HEK293 (cell line): ENCODE measurements around the gene TPRN.
A peak's percentile ranks its signal among the peaks of the same experiment; 100 is the strongest.

Source experiments
- CTCF ChIA-PET: fragments of 350-600 bp; formaldehyde crosslinking; extraction: SDS; loops from one replicate; lab custom pipeline; 2021; ENCODE audit warnings: antibody characterized with exemption; lab: Yijun Ruan, JAX
- POLR2A ChIA-PET: fragments of 300-600 bp; formaldehyde crosslinking; extraction: SDS; loops from one replicate; lab custom pipeline; 2020; ENCODE audit warnings: antibody characterized with exemption, inconsistent platforms; lab: Yijun Ruan, JAX
- H3K27ac ChIP-seq: fragments of 200-500 bp; sonication (Bioruptor generic); 2 replicates; pipeline ENCODE4 v1.5.1; 2014; ENCODE audit warnings: low read depth, low read length, control low read depth, inconsistent platforms; ENCODE audit errors: extremely low read depth
- H3K36me3 ChIP-seq, 2 experiments: fragments of 200-500 bp in 1 of 2; sonication (Bioruptor generic) in 1 of 2; 1 replicate in 1 of 2; 2 replicates in 1 of 2; pipeline ENCODE4 v1.5.1; 2014 to 2017; ENCODE audit warnings: inconsistent platforms in 2 of 2, low read length in 2 of 2; ENCODE audit not compliant: control insufficient read depth in 2 of 2, insufficient read depth in 1 of 2
- H3K4me1 ChIP-seq: fragments of 200-500 bp; sonication (Bioruptor generic); 2 replicates; pipeline ENCODE4 v1.5.1; 2014; ENCODE audit warnings: mild to moderate bottlenecking, low read length, inconsistent platforms; ENCODE audit not compliant: control insufficient read depth, insufficient read depth
- H3K4me3 ChIP-seq: 2 replicates; pipeline ENCODE4 v1.5.1; 2011; ENCODE audit warnings: low read depth, mild to moderate bottlenecking, control low read depth, low read length, moderate library complexity
- H3K9me3 ChIP-seq: fragments of 200-500 bp; sonication (Bioruptor generic); 2 replicates; pipeline ENCODE4 v1.5.1; 2014; ENCODE audit warnings: low read depth, low read length, inconsistent platforms; ENCODE audit not compliant: control insufficient read depth, insufficient read depth
- BCL11B ChIP-seq: fragments of 450-650 bp; formaldehyde crosslinking; IDR thresholded peaks from 2 replicates; pipeline ENCODE4 v1.5.1; 2016; ENCODE audit warnings: low read depth, missing biosample characterization, missing genetic modification characterization
- EGR2 ChIP-seq: fragments of 450-650 bp; formaldehyde crosslinking; IDR thresholded peaks from 2 replicates; pipeline ENCODE4 v1.5.1; 2016; ENCODE audit warnings: low read depth, missing biosample characterization, missing genetic modification characterization
- GLIS1 ChIP-seq: fragments of 450-650 bp; formaldehyde crosslinking; IDR thresholded peaks from 2 replicates; pipeline ENCODE4 v1.5.1; 2016; ENCODE audit warnings: missing biosample characterization, missing genetic modification characterization
- GLIS2 ChIP-seq: fragments of 450-650 bp; formaldehyde crosslinking; IDR thresholded peaks from 2 replicates; pipeline ENCODE4 v1.5.1; 2016; ENCODE audit warnings: missing biosample characterization, missing genetic modification characterization
- HOXA7 ChIP-seq: sonication (generic); formaldehyde crosslinking; IDR thresholded peaks from 2 replicates; pipeline ENCODE4 v1.8.1; 2022; ENCODE audit warnings: missing genetic modification reagents, borderline replicate concordance
- HOXC10 ChIP-seq: sonication (generic); formaldehyde crosslinking; IDR thresholded peaks from 2 replicates; pipeline ENCODE4 v1.8.1; 2023; ENCODE audit warnings: mild to moderate bottlenecking, missing genetic modification reagents
- KLF1 ChIP-seq: fragments of 450-650 bp; formaldehyde crosslinking; IDR thresholded peaks from 2 replicates; pipeline ENCODE4 v1.5.1; 2016; ENCODE audit warnings: missing biosample characterization, missing genetic modification characterization
- KLF7 ChIP-seq: fragments of 450-650 bp; formaldehyde crosslinking; IDR thresholded peaks from 2 replicates; pipeline ENCODE4 v1.5.1; 2016; ENCODE audit warnings: missing biosample characterization, missing genetic modification characterization, borderline replicate concordance
- KLF8 ChIP-seq: fragments of 450-650 bp; formaldehyde crosslinking; IDR thresholded peaks from 2 replicates; pipeline ENCODE4 v1.5.1; 2016; ENCODE audit warnings: missing biosample characterization, missing genetic modification characterization
- MZF1 ChIP-seq: fragments of 450-650 bp; formaldehyde crosslinking; IDR thresholded peaks from 2 replicates; pipeline ENCODE4 v1.5.1; 2017; ENCODE audit warnings: missing biosample characterization, missing genetic modification characterization, borderline replicate concordance
- OSR2 ChIP-seq: fragments of 450-650 bp; formaldehyde crosslinking; IDR thresholded peaks from 2 replicates; pipeline ENCODE4 v1.5.1; 2016; ENCODE audit warnings: missing biosample characterization, missing genetic modification characterization
- SP2 ChIP-seq: fragments of 450-650 bp; formaldehyde crosslinking; IDR thresholded peaks from 2 replicates; pipeline ENCODE4 v1.5.1; 2016; ENCODE audit warnings: missing biosample characterization, missing genetic modification characterization
- SP3 ChIP-seq: fragments of 450-650 bp; formaldehyde crosslinking; IDR thresholded peaks from 2 replicates; pipeline ENCODE4 v1.5.1; 2016; ENCODE audit warnings: missing biosample characterization, missing genetic modification characterization
- WT1 ChIP-seq: fragments of 450-650 bp; formaldehyde crosslinking; IDR thresholded peaks from 2 replicates; pipeline ENCODE4 v1.5.1; 2016; ENCODE audit warnings: missing biosample characterization, missing genetic modification characterization
- ZFHX2 ChIP-seq: fragments of 450-650 bp; formaldehyde crosslinking; conservative IDR thresholded peaks from 2 replicates; pipeline ENCODE4 v1.5.1; 2016; ENCODE audit warnings: missing biosample characterization, missing genetic modification characterization
- ZFP69B ChIP-seq: fragments of 450-650 bp; formaldehyde crosslinking; IDR thresholded peaks from 2 replicates; pipeline ENCODE4 v1.5.1; 2016; ENCODE audit warnings: missing biosample characterization, missing genetic modification characterization
- ZIC2 ChIP-seq: fragments of 450-650 bp; formaldehyde crosslinking; IDR thresholded peaks from 2 replicates; pipeline ENCODE4 v1.5.1; 2016; ENCODE audit warnings: missing biosample characterization, missing genetic modification characterization
- ZNF292 ChIP-seq: fragments of 450-650 bp; formaldehyde crosslinking; IDR thresholded peaks from 2 replicates; pipeline ENCODE4 v1.5.1; 2016; ENCODE audit warnings: low read depth, missing biosample characterization, missing genetic modification characterization, borderline replicate concordance
- ZNF341 ChIP-seq: fragments of 450-650 bp; formaldehyde crosslinking; IDR thresholded peaks from 2 replicates; pipeline ENCODE4; 2016; ENCODE audit warnings: low read depth, missing biosample characterization, missing genetic modification characterization
- ZNF391 ChIP-seq: fragments of 450-650 bp; formaldehyde crosslinking; IDR thresholded peaks from 2 replicates; pipeline ENCODE4 v1.5.1; 2016; ENCODE audit warnings: low read depth, missing biosample characterization, missing genetic modification characterization, borderline replicate concordance
- ZNF544 ChIP-seq: fragments of 450-650 bp; formaldehyde crosslinking; IDR thresholded peaks from 2 replicates; pipeline ENCODE4 v1.5.0; 2017; ENCODE audit warnings: missing biosample characterization, missing genetic modification characterization
- ZNF571 ChIP-seq: fragments of 450-650 bp; formaldehyde crosslinking; IDR thresholded peaks from 2 replicates; pipeline ENCODE4 v1.5.0; 2017; ENCODE audit warnings: missing biosample characterization, missing genetic modification characterization
- ZNF600 ChIP-seq: fragments of 450-650 bp; formaldehyde crosslinking; IDR thresholded peaks from 2 replicates; pipeline ENCODE4 v1.5.1; 2016; ENCODE audit warnings: missing biosample characterization, missing genetic modification characterization
- ZNF626 ChIP-seq: fragments of 450-650 bp; sonication (Bioruptor Pico); formaldehyde crosslinking; IDR thresholded peaks from 2 replicates; pipeline ENCODE4 v1.5.1; 2018; ENCODE audit warnings: missing biosample characterization, missing genetic modification characterization, inconsistent platforms
- ZNF629 ChIP-seq: fragments of 450-650 bp; formaldehyde crosslinking; IDR thresholded peaks from 2 replicates; pipeline ENCODE4 v1.5.1; 2017; ENCODE audit warnings: missing biosample characterization, missing genetic modification characterization
- TF ChIP-seq, protein P1 (sequence below): fragments of 450-650 bp; formaldehyde crosslinking; IDR thresholded peaks from 2 replicates; pipeline ENCODE4 v1.5.1; 2016; ENCODE audit warnings: missing biosample characterization, missing genetic modification characterization
- TF ChIP-seq, protein P2 (sequence below): fragments of 450-650 bp; formaldehyde crosslinking; IDR thresholded peaks from 2 replicates; pipeline ENCODE4 v1.5.1; 2017; ENCODE audit warnings: missing biosample characterization, missing genetic modification characterization
- TF ChIP-seq, protein P3 (sequence below): fragments of 450-650 bp; formaldehyde crosslinking; IDR thresholded peaks from 2 replicates; pipeline ENCODE4 v1.5.1; 2016; ENCODE audit warnings: missing biosample characterization, missing genetic modification characterization
- TF ChIP-seq, protein P4 (sequence below): fragments of 450-650 bp; formaldehyde crosslinking; IDR thresholded peaks from 2 replicates; pipeline ENCODE4 v1.5.1; 2016; ENCODE audit warnings: missing biosample characterization, missing genetic modification characterization

Gene TPRN

DNA sequence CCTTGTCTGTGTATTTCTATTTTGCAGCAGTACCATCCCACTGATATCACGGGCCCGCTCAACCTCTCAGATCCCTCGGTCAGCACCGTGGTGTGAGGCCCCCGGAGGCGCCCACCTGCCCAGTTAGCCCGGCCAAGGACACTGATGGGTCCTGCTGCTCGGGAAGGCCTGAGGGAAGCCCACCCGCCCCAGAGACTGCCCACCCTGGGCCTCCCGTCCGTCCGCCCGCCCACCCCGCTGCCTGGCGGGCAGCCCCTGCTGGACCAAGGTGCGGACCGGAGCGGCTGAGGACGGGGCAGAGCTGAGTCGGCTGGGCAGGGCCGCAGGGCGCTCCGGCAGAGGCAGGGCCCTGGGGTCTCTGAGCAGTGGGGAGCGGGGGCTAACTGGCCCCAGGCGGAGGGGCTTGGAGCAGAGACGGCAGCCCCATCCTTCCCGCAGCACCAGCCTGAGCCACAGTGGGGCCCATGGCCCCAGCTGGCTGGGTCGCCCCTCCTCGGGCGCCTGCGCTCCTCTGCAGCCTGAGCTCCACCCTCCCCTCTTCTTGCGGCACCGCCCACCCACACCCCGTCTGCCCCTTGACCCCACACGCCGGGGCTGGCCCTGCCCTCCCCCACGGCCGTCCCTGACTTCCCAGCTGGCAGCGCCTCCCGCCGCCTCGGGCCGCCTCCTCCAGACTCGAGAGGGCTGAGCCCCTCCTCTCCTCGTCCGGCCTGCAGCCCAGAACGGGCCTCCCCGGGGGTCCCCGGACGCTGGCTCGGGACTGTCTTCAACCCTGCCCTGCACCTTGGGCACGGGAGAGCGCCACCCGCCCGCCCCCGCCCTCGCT, 32.6 kb downstream of the TPRN start:
- Histone ChIP-seq H3K4me3 (no peak overlapping the region; the same call in 1 of the 2 replicates), H3K4me1 (no peaks in the 10 kb centered on the region; the same call in 1 of the 2 replicates), H3K36me3 (no peaks in the 10 kb centered on the region), H3K9me3 (no peaks in the 10 kb centered on the region), H3K27ac (no peak overlapping the region)
- ChIA-PET CTCF (interaction anchor here (1.6 kb wide), 1 partner anchor 22 kb away, joined by 4 read pairs; no protein-coding TSS in a partner anchor), POLR2A (interaction anchor here (0.6 to 7.4 kb wide), 8 partner anchors 8 to 89 kb away, joined by 3 to 53 read pairs (median 6); partner anchors contain the start of genes ANAPC2 and SSNA1)
- TF ChIP-seq ZFHX2 (tag by site-specific recombination): peak; percentile 89
- peak; percentile 47 for TF ChIP-seq BCL11B (tag by site-specific recombination)
- TF ChIP-seq HOXA7: no peak
- TF ChIP-seq, protein P1, sequence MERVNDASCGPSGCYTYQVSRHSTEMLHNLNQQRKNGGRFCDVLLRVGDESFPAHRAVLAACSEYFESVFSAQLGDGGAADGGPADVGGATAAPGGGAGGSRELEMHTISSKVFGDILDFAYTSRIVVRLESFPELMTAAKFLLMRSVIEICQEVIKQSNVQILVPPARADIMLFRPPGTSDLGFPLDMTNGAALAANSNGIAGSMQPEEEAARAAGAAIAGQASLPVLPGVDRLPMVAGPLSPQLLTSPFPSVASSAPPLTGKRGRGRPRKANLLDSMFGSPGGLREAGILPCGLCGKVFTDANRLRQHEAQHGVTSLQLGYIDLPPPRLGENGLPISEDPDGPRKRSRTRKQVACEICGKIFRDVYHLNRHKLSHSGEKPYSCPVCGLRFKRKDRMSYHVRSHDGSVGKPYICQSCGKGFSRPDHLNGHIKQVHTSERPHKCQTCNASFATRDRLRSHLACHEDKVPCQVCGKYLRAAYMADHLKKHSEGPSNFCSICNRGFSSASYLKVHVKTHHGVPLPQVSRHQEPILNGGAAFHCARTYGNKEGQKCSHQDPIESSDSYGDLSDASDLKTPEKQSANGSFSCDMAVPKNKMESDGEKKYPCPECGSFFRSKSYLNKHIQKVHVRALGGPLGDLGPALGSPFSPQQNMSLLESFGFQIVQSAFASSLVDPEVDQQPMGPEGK (tag by site-specific recombination): peak; percentile 81
- TF ChIP-seq ZNF544 (tag by site-specific recombination): no peak
- TF ChIP-seq SP2: peak; percentile 76
- TF ChIP-seq EGR2: peak; percentile 78
- peak; percentile 92 for TF ChIP-seq ZFP69B (tag by site-specific recombination)
- no peak for TF ChIP-seq ZNF571 (tag by site-specific recombination)
- peak; percentile 100 for TF ChIP-seq KLF1 (tag by site-specific recombination)
- TF ChIP-seq ZNF626 (tag by site-specific recombination): no peak
- TF ChIP-seq GLIS1 (tag by site-specific recombination): peak; percentile 89
- TF ChIP-seq, protein P2, sequence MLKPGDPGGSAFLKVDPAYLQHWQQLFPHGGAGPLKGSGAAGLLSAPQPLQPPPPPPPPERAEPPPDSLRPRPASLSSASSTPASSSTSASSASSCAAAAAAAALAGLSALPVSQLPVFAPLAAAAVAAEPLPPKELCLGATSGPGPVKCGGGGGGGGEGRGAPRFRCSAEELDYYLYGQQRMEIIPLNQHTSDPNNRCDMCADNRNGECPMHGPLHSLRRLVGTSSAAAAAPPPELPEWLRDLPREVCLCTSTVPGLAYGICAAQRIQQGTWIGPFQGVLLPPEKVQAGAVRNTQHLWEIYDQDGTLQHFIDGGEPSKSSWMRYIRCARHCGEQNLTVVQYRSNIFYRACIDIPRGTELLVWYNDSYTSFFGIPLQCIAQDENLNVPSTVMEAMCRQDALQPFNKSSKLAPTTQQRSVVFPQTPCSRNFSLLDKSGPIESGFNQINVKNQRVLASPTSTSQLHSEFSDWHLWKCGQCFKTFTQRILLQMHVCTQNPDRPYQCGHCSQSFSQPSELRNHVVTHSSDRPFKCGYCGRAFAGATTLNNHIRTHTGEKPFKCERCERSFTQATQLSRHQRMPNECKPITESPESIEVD: no peak
- TF ChIP-seq, protein P3, sequence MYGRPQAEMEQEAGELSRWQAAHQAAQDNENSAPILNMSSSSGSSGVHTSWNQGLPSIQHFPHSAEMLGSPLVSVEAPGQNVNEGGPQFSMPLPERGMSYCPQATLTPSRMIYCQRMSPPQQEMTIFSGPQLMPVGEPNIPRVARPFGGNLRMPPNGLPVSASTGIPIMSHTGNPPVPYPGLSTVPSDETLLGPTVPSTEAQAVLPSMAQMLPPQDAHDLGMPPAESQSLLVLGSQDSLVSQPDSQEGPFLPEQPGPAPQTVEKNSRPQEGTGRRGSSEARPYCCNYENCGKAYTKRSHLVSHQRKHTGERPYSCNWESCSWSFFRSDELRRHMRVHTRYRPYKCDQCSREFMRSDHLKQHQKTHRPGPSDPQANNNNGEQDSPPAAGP: peak; percentile 89
- peak; percentile 90 for TF ChIP-seq SP3 (tag by site-specific recombination)
- TF ChIP-seq, protein P4, sequence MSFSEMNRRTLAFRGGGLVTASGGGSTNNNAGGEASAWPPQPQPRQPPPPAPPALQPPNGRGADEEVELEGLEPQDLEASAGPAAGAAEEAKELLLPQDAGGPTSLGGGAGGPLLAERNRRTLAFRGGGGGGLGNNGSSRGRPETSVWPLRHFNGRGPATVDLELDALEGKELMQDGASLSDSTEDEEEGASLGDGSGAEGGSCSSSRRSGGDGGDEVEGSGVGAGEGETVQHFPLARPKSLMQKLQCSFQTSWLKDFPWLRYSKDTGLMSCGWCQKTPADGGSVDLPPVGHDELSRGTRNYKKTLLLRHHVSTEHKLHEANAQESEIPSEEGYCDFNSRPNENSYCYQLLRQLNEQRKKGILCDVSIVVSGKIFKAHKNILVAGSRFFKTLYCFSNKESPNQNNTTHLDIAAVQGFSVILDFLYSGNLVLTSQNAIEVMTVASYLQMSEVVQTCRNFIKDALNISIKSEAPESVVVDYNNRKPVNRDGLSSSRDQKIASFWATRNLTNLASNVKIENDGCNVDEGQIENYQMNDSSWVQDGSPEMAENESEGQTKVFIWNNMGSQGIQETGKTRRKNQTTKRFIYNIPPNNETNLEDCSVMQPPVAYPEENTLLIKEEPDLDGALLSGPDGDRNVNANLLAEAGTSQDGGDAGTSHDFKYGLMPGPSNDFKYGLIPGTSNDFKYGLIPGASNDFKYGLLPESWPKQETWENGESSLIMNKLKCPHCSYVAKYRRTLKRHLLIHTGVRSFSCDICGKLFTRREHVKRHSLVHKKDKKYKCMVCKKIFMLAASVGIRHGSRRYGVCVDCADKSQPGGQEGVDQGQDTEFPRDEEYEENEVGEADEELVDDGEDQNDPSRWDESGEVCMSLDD: 0 out of 2 replicates have a peak, but pooled peaks have one; percentile 25
- peak; percentile 13; the same call in 1 of the 2 replicates for TF ChIP-seq ZNF341 (tag by site-specific recombination)
- TF ChIP-seq ZIC2 (tag by site-specific recombination): peak; percentile 76
- peak; percentile 94 for TF ChIP-seq GLIS2 (tag by site-specific recombination)
- peak; percentile 51; the same call in 1 of the 2 replicates for TF ChIP-seq ZNF600
- TF ChIP-seq KLF7 (tag by site-specific recombination): peak; percentile 52; the same call in 1 of the 2 replicates
- 0 out of 2 replicates have a peak, but pooled peaks have one; percentile 35 for TF ChIP-seq ZNF391 (tag by site-specific recombination)
- TF ChIP-seq OSR2: 0 out of 2 replicates have a peak, but pooled peaks have one; percentile 28
- no peak for TF ChIP-seq MZF1
- TF ChIP-seq WT1 (tag by site-specific recombination): peak; percentile 58
- 0 out of 2 replicates have a peak, but pooled peaks have one; percentile 37 for TF ChIP-seq KLF8
- TF ChIP-seq HOXC10 (CRISPR knock-in tag): no peak
- TF ChIP-seq ZNF292: no peak
- no peak for TF ChIP-seq ZNF629
